K562 (cell line): ENCODE results near the gene CXCR5. TPM values are rescaled to one million over a fixed set of nuclear protein-coding genes. Genes with fewer than 3 reads are reported as not detected.
A peak's percentile ranks its signal among the peaks of the same experiment; 100 is the strongest.

Experiments
- ADNP ChIP-seq: fragments of 200-800 bp; sonication (Bioruptor generic); IDR thresholded peaks from 2 replicates; pipeline ENCODE4 v1.6.1; 2016; ENCODE audit warnings: missing genetic modification characterization, missing compliant biosample characterization
- ASH1L ChIP-seq: fragments of 450-650 bp; IDR thresholded peaks from 2 replicates; pipeline ENCODE4 v1.6.1; 2018; ENCODE audit warnings: borderline replicate concordance, mild to moderate bottlenecking, low read depth; ENCODE audit not compliant: partially characterized antibody
- BRD9 ChIP-seq: fragments of 450-650 bp; IDR thresholded peaks from 2 replicates; pipeline ENCODE4 v1.6.1; 2018; ENCODE audit warnings: low read depth; ENCODE audit not compliant: partially characterized antibody
- CXXC5 ChIP-seq: fragments of 250-450 bp; sonication (Bioruptor Pico); IDR thresholded peaks from 2 replicates; pipeline ENCODE4 v1.8.0; 2022; ENCODE audit warnings: inconsistent platforms, mild to moderate bottlenecking, moderate library complexity
- DNMT1 ChIP-seq: fragments of 450-650 bp; IDR thresholded peaks from 2 replicates; pipeline ENCODE4 v1.6.1; 2016; ENCODE audit warnings: antibody characterized with exemption, mild to moderate bottlenecking
- ESRRB ChIP-seq: fragments of 250-450 bp; sonication (Bioruptor Pico); IDR thresholded peaks from 2 replicates; pipeline ENCODE4 v1.5.0; 2020; ENCODE audit warnings: mild to moderate bottlenecking, moderate library complexity, borderline replicate concordance
- FOXP1 ChIP-seq: sonication (generic); formaldehyde crosslinking; IDR thresholded peaks from 2 replicates; pipeline ENCODE4 v1.8.0; 2022; ENCODE audit warnings: mild to moderate bottlenecking, missing genetic modification reagents
- GATA2 ChIP-seq: sonication (generic); formaldehyde crosslinking; IDR thresholded peaks from 2 replicates; pipeline ENCODE4 v1.4.0; 2020; ENCODE audit warnings: mild to moderate bottlenecking, missing genetic modification reagents
- NFRKB ChIP-seq: fragments of 450-650 bp; IDR thresholded peaks from 2 replicates; pipeline ENCODE4 v1.6.1; 2016; ENCODE audit warnings: low read depth
- NR2F6 ChIP-seq: fragments of 450-650 bp; formaldehyde crosslinking; IDR thresholded peaks from 2 replicates; pipeline ENCODE4 v1.4.0; 2020; ENCODE audit warnings: mild to moderate bottlenecking
- SIRT6 ChIP-seq: IDR thresholded peaks from one replicate; pipeline ENCODE4 v1.6.1; 2012; ENCODE audit warnings: low read depth, mild to moderate bottlenecking, control low read depth, inconsistent platforms, low read length, moderate library complexity
- ZNF197 ChIP-seq: fragments of 200-800 bp; sonication (Bioruptor generic); IDR thresholded peaks from 2 replicates; pipeline ENCODE4 v1.6.1; 2016; ENCODE audit warnings: low read depth, missing genetic modification characterization, missing compliant biosample characterization
- ZNF354B ChIP-seq: fragments of 250-450 bp; sonication (Bioruptor Pico); IDR thresholded peaks from 2 replicates; pipeline ENCODE4 v1.4.0; 2020
- polyA plus RNA-seq, 8 experiments: library from polyadenylated mRNA; depleted of rRNA in 4 of 8; stranded (reverse) in 5 of 8; unstranded in 3 of 8; fragments of >200 nt; fragmentation: Nextera tagmentation in 2 of 8; fragmentation: Illumina TruSeq in 1 of 8; extraction: Ambion mirVana in 2 of 8; extraction: Trizol in 1 of 8; gene quantifications; 2 replicates each; pipeline versions ENCODE4 v1.2.1 to v1.2.3, GENCODE V29; 2011 to 2014; ENCODE audit warnings: inconsistent platforms in 1 of 8, missing spikeins in 1 of 8
- total RNA-seq, 7 experiments: library from RNA; depleted of rRNA in 6 of 7; stranded (reverse); fragments of >200 nt in 6 of 7; fragmentation: Illumina TruSeq in 2 of 7; extraction: Trizol in 2 of 7; gene quantifications; 2 replicates each; pipeline versions ENCODE4 v1.2.1 to v1.2.3, GENCODE V29; 2011 to 2021; ENCODE audit warnings: low replicate concordance in 1 of 7
- TF ChIP-seq, protein P1 (sequence below): fragments of 450-650 bp; IDR thresholded peaks from 2 replicates; pipeline ENCODE4 v1.6.1; 2016; ENCODE audit warnings: missing biosample characterization, missing genetic modification characterization
- TF ChIP-seq, protein P2 (sequence below): fragments of 250-450 bp; sonication (Bioruptor Pico); IDR thresholded peaks from 2 replicates; pipeline ENCODE4 v1.5.0; 2022; ENCODE audit warnings: mild to moderate bottlenecking
- TF ChIP-seq, protein P3 (sequence below), 3 experiments: fragments of 200-800 bp in 1 of 3; fragments of 250-450 bp in 1 of 3; fragments of 450-650 bp in 1 of 3; sonication (Bioruptor Pico) in 1 of 3; sonication (Bioruptor generic) in 1 of 3; formaldehyde crosslinking in 1 of 3; IDR thresholded peaks; 2 replicates each; pipeline versions ENCODE4 v1.6.1 to v1.8.0; 2016 to 2022; ENCODE audit warnings: mild to moderate bottlenecking in 2 of 3, missing genetic modification characterization in 2 of 3, missing compliant biosample characterization in 1 of 3, moderate library complexity in 1 of 3
- TF ChIP-seq, protein P4 (sequence below): fragments of 250-450 bp; sonication (Bioruptor Pico); IDR thresholded peaks from 2 replicates; pipeline ENCODE4 v1.4.0; 2020; ENCODE audit warnings: mild to moderate bottlenecking, moderate library complexity

The CXCR5 gene
- total and polyA plus RNA-seq, 9 of the 15 experiments (the other 6 are each of a cell fraction or from before 2014, with no cell fraction given) = 0.03 to 0.06 TPM; not detected in 7

DNA sequence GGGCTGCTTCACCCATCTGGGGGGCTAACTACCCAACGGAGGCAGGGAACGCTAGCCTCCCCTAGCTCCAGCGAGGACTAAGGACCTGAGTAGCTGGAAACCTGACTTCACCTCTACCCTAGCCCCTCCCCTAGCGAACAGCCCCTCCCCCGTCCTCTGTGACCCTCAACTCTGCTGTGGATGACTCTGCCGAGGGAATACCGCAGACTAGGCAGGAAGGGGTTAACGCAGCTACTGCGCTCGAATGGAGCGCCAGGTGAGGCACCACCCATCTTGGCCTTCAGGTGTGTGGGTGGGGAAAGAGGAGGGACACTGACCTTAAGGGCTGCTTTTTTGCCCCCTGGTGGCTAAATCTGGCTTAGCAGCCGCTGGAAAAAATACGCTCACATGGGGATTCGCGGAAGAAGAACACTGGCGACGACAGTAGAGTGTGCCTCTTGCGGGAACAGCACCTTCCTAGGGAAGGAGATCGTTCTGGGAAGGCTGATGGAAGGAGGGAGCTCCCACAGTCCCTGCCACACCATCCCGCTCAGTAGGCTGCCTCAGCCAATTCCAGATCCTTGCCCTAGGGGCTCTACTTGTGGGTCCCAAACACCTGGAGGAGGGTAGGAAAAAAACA, 46.5 kb downstream of the CXCR5 start (continued):
- TF ChIP-seq, protein P1, sequence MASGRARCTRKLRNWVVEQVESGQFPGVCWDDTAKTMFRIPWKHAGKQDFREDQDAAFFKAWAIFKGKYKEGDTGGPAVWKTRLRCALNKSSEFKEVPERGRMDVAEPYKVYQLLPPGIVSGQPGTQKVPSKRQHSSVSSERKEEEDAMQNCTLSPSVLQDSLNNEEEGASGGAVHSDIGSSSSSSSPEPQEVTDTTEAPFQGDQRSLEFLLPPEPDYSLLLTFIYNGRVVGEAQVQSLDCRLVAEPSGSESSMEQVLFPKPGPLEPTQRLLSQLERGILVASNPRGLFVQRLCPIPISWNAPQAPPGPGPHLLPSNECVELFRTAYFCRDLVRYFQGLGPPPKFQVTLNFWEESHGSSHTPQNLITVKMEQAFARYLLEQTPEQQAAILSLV (tag) = no peak
- TF ChIP-seq SIRT6 (no peak), BRD9 (no peak), CXXC5 (CRISPR knock-in tag) (peak; percentile 7; the same call in 1 of the 2 replicates), ZNF197 (CRISPR knock-in tag) (no peak), FOXP1 (0 out of 2 replicates have a peak, but pooled peaks have one; percentile 31), ZNF354B (CRISPR knock-in tag) (no peak), ASH1L (no peak), NFRKB (no peak), GATA2 (CRISPR knock-in tag) (no peak), DNMT1 (no peak), ESRRB (CRISPR knock-in tag) (no peak), ADNP (tag) (no peak), NR2F6 (CRISPR knock-in tag) (no peak)
- TF ChIP-seq, protein P2, sequence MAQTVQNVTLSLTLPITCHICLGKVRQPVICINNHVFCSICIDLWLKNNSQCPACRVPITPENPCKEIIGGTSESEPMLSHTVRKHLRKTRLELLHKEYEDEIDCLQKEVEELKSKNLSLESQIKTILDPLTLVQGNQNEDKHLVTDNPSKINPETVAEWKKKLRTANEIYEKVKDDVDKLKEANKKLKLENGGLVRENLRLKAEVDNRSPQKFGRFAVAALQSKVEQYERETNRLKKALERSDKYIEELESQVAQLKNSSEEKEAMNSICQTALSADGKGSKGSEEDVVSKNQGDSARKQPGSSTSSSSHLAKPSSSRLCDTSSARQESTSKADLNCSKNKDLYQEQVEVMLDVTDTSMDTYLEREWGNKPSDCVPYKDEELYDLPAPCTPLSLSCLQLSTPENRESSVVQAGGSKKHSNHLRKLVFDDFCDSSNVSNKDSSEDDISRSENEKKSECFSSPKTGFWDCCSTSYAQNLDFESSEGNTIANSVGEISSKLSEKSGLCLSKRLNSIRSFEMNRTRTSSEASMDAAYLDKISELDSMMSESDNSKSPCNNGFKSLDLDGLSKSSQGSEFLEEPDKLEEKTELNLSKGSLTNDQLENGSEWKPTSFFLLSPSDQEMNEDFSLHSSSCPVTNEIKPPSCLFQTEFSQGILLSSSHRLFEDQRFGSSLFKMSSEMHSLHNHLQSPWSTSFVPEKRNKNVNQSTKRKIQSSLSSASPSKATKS (CRISPR knock-in tag) = no peak
- TF ChIP-seq, protein P3, sequence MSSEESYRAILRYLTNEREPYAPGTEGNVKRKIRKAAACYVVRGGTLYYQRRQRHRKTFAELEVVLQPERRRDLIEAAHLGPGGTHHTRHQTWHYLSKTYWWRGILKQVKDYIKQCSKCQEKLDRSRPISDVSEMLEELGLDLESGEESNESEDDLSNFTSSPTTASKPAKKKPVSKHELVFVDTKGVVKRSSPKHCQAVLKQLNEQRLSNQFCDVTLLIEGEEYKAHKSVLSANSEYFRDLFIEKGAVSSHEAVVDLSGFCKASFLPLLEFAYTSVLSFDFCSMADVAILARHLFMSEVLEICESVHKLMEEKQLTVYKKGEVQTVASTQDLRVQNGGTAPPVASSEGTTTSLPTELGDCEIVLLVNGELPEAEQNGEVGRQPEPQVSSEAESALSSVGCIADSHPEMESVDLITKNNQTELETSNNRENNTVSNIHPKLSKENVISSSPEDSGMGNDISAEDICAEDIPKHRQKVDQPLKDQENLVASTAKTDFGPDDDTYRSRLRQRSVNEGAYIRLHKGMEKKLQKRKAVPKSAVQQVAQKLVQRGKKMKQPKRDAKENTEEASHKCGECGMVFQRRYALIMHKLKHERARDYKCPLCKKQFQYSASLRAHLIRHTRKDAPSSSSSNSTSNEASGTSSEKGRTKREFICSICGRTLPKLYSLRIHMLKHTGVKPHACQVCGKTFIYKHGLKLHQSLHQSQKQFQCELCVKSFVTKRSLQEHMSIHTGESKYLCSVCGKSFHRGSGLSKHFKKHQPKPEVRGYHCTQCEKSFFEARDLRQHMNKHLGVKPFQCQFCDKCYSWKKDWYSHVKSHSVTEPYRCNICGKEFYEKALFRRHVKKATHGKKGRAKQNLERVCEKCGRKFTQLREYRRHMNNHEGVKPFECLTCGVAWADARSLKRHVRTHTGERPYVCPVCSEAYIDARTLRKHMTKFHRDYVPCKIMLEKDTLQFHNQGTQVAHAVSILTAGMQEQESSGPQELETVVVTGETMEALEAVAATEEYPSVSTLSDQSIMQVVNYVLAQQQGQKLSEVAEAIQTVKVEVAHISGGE (CRISPR knock-in tag; IDR thresholded peaks at IDR 0.05) = no peak
- TF ChIP-seq, protein P4, sequence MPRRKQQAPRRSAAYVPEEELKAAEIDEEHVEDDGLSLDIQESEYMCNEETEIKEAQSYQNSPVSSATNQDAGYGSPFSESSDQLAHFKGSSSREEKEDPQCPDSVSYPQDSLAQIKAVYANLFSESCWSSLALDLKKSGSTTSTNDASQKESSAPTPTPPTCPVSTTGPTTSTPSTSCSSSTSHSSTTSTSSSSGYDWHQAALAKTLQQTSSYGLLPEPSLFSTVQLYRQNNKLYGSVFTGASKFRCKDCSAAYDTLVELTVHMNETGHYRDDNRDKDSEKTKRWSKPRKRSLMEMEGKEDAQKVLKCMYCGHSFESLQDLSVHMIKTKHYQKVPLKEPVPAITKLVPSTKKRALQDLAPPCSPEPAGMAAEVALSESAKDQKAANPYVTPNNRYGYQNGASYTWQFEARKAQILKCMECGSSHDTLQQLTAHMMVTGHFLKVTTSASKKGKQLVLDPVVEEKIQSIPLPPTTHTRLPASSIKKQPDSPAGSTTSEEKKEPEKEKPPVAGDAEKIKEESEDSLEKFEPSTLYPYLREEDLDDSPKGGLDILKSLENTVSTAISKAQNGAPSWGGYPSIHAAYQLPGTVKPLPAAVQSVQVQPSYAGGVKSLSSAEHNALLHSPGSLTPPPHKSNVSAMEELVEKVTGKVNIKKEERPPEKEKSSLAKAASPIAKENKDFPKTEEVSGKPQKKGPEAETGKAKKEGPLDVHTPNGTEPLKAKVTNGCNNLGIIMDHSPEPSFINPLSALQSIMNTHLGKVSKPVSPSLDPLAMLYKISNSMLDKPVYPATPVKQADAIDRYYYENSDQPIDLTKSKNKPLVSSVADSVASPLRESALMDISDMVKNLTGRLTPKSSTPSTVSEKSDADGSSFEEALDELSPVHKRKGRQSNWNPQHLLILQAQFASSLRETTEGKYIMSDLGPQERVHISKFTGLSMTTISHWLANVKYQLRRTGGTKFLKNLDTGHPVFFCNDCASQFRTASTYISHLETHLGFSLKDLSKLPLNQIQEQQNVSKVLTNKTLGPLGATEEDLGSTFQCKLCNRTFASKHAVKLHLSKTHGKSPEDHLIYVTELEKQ (CRISPR knock-in tag) = no peak
